Anterior cingulate cortex (tissue), 58 donors: ENCODE results near the gene SLC24A3.

Experiments
- DNase-seq, 58 donors: peaks; one replicate each; lab custom pipeline; 2025; lab: John Stamatoyannopoulos, UW

The SLC24A3 gene

DNA sequence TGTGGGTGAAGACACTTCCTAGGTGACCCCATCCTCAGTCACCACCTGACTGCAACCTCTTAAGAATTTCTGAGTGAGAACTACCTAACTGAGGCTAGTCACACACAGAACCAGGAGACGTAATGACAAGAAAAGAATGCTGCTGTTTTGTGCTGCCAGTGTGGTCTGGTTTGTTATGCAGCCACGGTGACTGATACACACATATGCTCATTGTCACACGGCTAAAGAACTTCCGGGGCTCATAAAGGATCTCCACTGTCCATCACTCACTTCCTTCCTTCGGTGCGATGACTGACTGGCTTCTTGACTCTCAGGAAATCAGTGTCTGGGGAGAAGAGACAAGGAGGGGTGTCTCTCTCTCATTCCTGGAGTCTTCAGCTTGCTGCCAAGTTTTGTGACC is 88.0 kb downstream of the SLC24A3 start:
- no peak for DNase-seq

- DNase-seq: no peak
These were observed 88.7 kb downstream of the SLC24A3 start for GRCh38 chr20:19301142-19301541.

DNA sequence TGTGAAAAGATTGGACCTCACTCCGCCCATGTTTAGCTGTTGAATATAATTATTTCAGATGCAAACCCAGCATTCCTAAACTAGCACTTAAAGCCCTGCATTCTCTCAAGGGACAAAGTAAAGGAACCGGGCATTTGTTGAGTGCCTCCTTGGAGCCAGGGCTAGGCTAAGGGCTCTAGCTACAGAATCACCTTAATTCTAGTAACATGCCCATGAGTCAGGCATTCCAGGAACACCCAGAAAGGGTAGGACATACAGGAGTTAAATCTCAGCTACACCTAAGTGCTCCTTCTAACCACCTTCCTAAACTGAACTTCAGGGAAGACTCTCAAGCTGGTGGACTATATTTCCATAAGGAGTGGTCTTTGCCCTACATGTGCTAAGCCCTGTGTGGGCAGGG is 89.4 kb downstream of the SLC24A3 start:
- no peak for DNase-seq

- no peak for DNase-seq
These were observed 90.3 kb downstream of the SLC24A3 start for GRCh38 chr20:19302714-19303113.

DNA sequence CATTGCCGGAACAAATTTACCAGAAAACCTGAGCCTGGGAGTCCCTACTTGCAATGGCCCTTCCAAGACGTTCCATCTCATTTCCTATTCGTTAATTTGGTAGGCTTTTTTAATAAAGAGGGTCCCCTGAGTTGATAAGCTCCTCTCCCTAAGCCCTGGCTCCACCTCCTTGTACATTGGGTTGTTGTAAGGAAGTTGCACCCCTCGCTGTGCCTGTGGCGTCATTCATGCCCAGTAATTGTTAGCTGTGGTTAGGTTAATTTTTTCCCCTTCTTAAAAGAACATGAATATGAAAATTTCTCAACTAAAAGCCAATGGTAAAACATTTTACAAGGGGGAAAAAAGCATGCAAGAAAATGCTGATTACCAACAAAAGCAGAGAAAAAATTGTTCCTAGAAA is 91.9 kb downstream of the SLC24A3 start:
- DNase-seq: no peak

- DNase-seq: no peak
These were observed 92.5 kb downstream of the SLC24A3 start for GRCh38 chr20:19304886-19305415.

DNA sequence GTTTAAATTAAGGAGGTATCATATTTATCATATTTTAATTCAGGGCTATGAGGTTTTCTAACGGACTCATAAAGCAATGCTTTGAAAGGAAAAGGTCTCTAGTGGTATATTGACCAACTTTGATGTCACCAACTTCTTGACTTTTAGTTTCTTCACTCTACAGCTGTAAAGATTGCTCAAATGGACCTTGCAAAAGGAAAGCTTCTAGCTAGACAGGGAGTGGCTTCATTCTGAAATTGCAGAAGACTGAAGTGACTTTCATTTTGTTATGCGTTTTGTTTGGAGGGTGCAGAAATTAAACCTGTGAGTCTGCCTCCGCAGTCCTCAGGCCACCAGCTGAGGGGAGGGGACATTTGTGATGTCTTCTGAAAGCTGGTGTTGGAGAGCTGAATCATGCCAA is 95.7 kb downstream of the SLC24A3 start:
- no peak for DNase-seq

- no peak for DNase-seq
These were observed 98.1 kb downstream of the SLC24A3 start for GRCh38 chr20:19310541-19310940.

- DNase-seq: no peak
These were observed 101.1 kb downstream of the SLC24A3 start for GRCh38 chr20:19313342-19314069.

- DNase-seq: no peak
These were observed 102.2 kb downstream of the SLC24A3 start for GRCh38 chr20:19314621-19315020.

GRCh38 chr20:19317237-19318069 is 105.0 kb downstream of the SLC24A3 start:
- DNase-seq: no peak

GRCh38 chr20:19318610-19319009 is 106.2 kb downstream of the SLC24A3 start:
- no peak for DNase-seq

GRCh38 chr20:19320005-19320404 is 107.6 kb downstream of the SLC24A3 start:
- DNase-seq: no peak

DNA sequence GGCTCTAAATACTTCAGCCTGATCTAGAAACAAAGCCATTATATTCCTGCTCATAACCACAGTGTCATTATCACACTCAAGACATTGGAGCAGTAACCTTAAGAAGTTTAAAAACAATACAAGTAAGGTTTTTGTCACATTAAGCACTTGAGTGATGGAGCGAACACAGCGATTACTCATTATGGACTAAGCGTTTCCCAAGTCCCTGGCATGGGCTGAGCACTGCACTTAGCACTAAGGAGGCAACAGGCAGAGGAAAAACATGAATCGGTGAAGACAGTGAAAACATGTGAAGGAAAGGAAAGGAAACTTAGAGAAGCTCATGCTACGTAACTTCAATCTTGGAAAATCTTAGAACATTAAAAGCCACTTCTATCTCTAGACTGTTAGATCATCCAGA is 108.7 kb downstream of the SLC24A3 start:
- DNase-seq: no peak

- DNase-seq: no peak
These were observed 109.9 kb downstream of the SLC24A3 start for GRCh38 chr20:19322061-19322985.

DNA sequence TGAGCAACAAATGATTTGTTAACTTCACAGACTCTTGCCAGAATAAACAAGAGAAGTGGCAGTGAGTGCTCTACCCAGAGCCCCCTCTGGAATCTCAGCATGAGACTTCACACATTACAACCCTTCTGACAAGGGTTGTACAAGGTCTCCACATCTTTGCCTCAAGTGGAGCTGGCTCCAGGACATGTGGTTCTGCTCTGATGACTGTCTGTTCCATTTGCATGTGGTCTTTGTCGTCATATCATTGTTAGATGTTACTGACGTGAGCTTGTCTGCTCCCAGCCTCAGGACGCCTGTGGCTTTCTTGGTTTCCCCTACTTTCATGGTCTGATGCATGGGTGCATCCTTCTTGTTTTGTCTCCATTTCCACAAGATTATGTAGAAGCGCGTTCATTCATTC is 115.0 kb downstream of the SLC24A3 start:
- DNase-seq: no peak

DNA sequence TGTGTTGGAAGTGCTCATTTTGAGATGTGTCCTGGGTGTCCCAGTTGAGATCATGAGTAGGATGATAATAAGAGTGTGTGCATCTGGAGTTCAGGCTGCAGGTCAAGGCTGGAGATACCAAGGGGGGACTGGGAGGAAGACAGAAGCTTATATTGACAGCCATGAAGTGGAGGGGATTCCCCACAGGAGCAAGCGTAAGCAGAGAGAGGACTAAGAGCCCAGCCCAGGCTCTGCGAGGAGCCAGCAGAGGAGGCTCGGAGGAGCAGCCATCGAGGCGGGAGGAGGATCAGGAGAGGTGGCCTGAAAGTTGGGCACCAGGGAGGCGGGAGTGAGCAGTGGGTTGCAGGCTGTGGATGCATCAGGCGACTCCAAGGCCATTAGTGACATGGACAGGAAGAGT is 116.2 kb downstream of the SLC24A3 start:
- no peak for DNase-seq

DNA sequence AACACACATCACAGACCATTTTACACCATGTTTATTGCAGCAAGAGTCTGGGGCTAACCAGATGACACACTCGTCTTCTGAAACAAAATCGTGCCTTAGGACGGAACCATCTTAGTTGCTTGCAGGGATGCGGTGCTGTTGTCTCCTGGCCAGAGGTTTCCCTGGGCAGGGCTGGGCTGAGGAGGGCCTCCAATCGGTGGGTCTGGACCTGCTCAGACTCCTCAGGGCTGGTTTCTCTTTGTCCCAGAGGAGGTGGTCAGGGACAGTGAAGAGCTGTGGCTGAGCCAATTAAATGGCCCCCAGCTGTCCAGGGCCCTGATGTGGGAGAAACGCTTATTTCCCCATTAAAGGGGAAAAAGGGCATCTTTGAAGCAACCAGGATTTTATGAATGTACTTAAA is 117.6 kb downstream of the SLC24A3 start:
- DNase-seq: no peak

DNA sequence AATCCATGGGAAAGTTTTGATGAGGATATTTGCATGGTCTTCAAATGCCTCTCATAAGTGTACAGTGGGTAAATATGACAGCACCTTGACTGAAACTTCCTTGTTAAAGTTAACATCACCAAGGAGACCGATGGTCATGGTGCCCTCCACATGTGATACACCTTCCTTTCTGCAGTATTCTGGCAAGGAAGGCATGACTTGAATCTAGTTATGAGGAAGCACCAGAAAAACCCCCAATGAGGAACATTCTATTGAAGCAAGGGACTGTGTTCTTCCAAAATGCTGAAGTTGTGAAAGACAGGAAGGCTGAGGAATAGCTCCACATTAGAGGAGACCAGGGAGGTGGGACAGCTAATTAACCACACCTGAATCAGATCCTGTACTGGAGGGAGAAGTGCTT is 118.3 kb downstream of the SLC24A3 start:
- DNase-seq: no peak

DNA sequence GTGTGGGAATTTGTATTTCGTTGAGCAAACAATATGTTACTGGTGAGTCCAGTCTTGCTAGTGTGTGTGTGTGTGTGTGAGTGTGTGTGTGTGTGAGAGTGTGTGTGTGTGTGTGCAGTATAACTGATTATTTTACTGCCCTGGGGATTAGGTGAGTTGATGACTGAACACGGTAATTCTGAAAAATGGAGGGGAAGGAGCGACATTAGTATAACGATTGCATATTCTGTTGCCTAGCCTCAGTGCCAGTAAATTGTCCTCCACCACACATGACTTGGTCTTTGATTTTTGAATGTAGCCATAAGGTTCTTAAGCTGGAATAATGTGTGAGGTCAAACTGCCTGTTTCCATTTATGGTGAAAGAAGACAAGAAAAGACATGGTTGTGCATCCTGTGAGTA is 121.1 kb downstream of the SLC24A3 start:
- DNase-seq: no peak

GRCh38 chr20:19335341-19335740 is 122.9 kb downstream of the SLC24A3 start:
- no peak for DNase-seq
